Hepatocyte (in vitro differentiated cells): ENCODE data around the gene UBE2O.

Source experiments
- CTCF ChIP-seq: fragments of 200-600 bp; sonication (generic); IDR thresholded peaks from 2 replicates; pipeline ENCODE4 v1.5.1; 2016; ENCODE audit warnings: antibody characterized with exemption, mild to moderate bottlenecking; ENCODE audit not compliant: poor library complexity
- EZH2 ChIP-seq: fragments of 200-600 bp; sonication (generic); IDR thresholded peaks from 2 replicates; pipeline ENCODE4 v1.6.1; 2016; ENCODE audit warnings: antibody characterized with exemption, mild to moderate bottlenecking, borderline replicate concordance
- EZH2phosphoT487 ChIP-seq: fragments of 200-600 bp; sonication (generic); IDR thresholded peaks from one replicate; pipeline ENCODE4 v1.6.1; 2018; ENCODE audit warnings: antibody characterized with exemption, mild to moderate bottlenecking, low read depth, moderate library complexity; ENCODE audit not compliant: unreplicated experiment, severe bottlenecking

DNA sequence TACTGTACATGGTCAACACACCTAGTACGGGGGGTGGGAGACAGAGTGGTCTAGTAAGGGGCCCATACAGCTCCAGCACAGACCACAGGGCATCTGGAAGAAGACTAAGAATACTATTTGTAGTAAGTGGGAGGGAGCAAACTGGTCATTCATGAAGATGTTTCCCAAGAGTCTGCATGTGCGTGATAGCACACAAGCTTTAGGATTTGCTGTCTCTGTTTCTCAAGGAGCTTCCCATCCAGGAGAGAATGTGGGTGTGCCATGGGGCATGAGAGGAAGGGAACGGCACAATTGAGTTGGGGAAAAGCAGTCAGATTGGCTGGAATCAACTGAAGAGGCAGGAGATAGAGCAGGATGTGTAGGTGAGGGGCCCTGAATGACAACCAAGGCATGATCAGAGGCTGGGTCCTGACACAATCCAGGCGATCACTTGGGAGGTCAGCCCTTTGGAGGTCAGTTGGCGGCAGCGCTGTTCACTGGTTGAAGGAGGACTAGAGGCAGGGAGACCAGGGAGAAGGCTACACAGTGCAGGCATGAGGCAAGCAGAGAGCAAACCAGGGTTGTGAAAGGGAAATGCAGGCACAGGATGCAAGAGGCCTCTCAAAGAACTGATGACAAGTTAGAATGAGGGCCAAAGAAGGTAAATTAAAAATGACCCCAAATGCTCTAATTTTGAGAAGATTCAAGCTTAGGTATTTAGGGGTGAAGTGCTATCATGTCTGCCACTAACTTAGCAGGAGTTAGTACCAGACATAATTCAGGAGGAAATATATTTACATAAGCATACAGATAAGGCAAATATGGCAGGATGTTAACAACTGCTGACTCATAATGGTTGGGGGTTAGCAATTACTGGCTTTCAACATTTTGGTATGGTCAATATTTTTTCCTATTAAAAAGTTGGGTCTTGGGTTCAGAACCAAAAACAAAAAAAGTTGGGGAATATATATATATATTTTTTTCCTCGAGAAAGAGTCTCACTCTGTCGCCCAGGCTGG lies 10.3 kb downstream of the UBE2O start:
- TF ChIP-seq CTCF (no peak), EZH2phosphoT487 (no peak), EZH2 (no peak)
